Upper lobe of left lung (tissue), 6 donors: ENCODE data around the gene COPZ1. TPM values are rescaled to one million over a fixed set of nuclear protein-coding genes. Genes with fewer than 3 reads are reported as not detected.

Source experiments
- ATAC-seq, 2 donors: fragments of 200-7000 bp; cut with Tn5 transposase; one replicate each; pipeline ENCODE4 v1.9.1; 2022; ENCODE audit warnings: mild to moderate bottlenecking in 2 of 2, moderate library complexity in 2 of 2; ENCODE audit not compliant: low FRiP score in 2 of 2
- DNase-seq, 2 donors: peaks; one replicate each; pipeline ENCODE4 v3.0.0-alpha.2; 2019 to 2020
- H3K27ac ChIP-seq, 4 donors: fragments of 200-600 bp; sonication (generic); one replicate each; pipeline ENCODE4 v1.5.1; 2016 to 2019
- H3K27me3 ChIP-seq, 4 donors: fragments of 200-600 bp; sonication (generic); one replicate each; pipeline ENCODE4 v1.5.1; 2017 to 2019
- H3K36me3 ChIP-seq, 4 donors: fragments of 200-600 bp; sonication (generic); one replicate each; pipeline ENCODE4 v1.5.1; 2016 to 2019
- H3K4me1 ChIP-seq, 4 donors: fragments of 200-600 bp; sonication (generic); one replicate each; pipeline ENCODE4 v1.5.1; 2018 to 2019
- H3K4me3 ChIP-seq, 4 donors: fragments of 200-600 bp; sonication (generic); one replicate each; pipeline ENCODE4 v1.5.1; 2017 to 2019; ENCODE audit warnings: mild to moderate bottlenecking in 2 of 4, moderate library complexity in 1 of 4
- H3K9me3 ChIP-seq, 4 donors: fragments of 200-600 bp; sonication (generic); one replicate each; pipeline ENCODE4 v1.5.1; 2018 to 2019
- EP300 ChIP-seq, 4 donors: sonication (generic); formaldehyde crosslinking; IDR thresholded peaks; one replicate each; pipeline ENCODE4 v1.5.1; 2017; ENCODE audit warnings: antibody characterized with exemption in 4 of 4, control low read depth in 2 of 4
- POLR2A ChIP-seq, 4 donors: fragments of 450-650 bp; IDR thresholded peaks; one replicate each; pipeline ENCODE4 v1.5.1; 2016 to 2017; ENCODE audit warnings: antibody characterized with exemption in 4 of 4, mild to moderate bottlenecking in 2 of 4
- POLR2AphosphoS5 ChIP-seq, 2 donors: sonication (generic); formaldehyde crosslinking; IDR thresholded peaks; one replicate each; pipeline ENCODE4 v1.5.1; 2017; ENCODE audit warnings: antibody characterized with exemption in 2 of 2
- WGBS, 2 donors: methylation state at CpG; one replicate each; pipeline ENCODE4 v1.1.5; 2017 to 2018; 5-methylcytosine and 5-hydroxymethylcytosine counted together
- total RNA-seq, 6 donors: library from RNA; depleted of rRNA in 4 of 6; stranded (reverse); fragments of >200 nt in 4 of 6; gene quantifications; one replicate each; pipeline versions ENCODE4 v1.1.0 to v1.2.1, GENCODE V29; 2016 to 2021
- TF ChIP-seq, protein P1 (sequence below), 6 experiments: fragments of 450-650 bp in 4 of 6; fragments of 200-600 bp in 2 of 6; sonication (generic) in 2 of 6; IDR thresholded peaks; one replicate each; pipeline ENCODE4 v1.5.1; 2016 to 2019; ENCODE audit warnings: antibody characterized with exemption in 6 of 6
- donor health status: DM: no; HTN: no; CAD: no; lungs with moderate emphysema.
- donor health status: DM: no; HTN: yes; CAD: no; lungs with severe emphysema.

The COPZ1 gene
- total RNA-seq, 6 donors from 2014 or later, result 55.5 to 132 (median 96.7) TPM

DNA sequence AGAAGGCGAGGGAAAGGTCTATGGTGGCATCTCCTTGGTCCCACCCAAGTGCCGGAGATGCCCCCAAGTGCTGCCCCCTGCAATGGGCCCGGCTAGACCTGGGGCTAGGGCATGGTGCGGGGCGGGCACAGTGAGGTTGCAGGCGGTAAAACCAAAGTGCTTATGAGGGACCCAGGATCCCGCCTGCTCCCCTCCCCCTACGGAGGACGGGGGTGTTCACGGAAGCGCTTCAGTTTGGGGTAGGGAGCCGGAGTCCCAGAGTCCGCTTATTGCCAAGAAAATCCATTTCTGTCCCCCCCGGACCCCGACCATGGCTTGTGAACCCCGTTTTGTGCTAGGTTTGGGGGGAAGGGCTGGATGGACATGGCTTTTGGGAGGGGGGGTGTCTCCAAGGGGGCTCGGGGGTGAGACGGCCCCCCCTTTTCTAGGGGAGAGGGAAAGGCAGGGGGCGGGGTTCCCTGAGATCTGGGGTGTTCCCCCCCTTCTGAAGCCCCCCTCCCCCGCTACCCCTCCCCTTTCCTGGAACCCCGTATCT lies 44.7 kb downstream of the COPZ1 start:
- TF ChIP-seq POLR2AphosphoS5 (IDR thresholded peaks at IDR 0.05) (no peak), EP300 (IDR thresholded peaks at IDR 0.05) (no peak), POLR2A (IDR thresholded peaks at IDR 0.05) (no peak)
- TF ChIP-seq, protein P1, sequence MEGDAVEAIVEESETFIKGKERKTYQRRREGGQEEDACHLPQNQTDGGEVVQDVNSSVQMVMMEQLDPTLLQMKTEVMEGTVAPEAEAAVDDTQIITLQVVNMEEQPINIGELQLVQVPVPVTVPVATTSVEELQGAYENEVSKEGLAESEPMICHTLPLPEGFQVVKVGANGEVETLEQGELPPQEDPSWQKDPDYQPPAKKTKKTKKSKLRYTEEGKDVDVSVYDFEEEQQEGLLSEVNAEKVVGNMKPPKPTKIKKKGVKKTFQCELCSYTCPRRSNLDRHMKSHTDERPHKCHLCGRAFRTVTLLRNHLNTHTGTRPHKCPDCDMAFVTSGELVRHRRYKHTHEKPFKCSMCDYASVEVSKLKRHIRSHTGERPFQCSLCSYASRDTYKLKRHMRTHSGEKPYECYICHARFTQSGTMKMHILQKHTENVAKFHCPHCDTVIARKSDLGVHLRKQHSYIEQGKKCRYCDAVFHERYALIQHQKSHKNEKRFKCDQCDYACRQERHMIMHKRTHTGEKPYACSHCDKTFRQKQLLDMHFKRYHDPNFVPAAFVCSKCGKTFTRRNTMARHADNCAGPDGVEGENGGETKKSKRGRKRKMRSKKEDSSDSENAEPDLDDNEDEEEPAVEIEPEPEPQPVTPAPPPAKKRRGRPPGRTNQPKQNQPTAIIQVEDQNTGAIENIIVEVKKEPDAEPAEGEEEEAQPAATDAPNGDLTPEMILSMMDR (IDR thresholded peaks at IDR 0.05), result no peak
- no peaks in the 10 kb centered on the region for H3K27me3 ChIP-seq
- no peaks in the 10 kb centered on the region for H3K9me3 ChIP-seq
- H3K27ac ChIP-seq, result peak overlapping the region in 2 of 4 donors; percentile 65 to 70
- peak in 1 of 2 donors; percentile 46 for DNase-seq
- WGBS, 2 donors, result 63 to 83% methylated on average over 2 to 20 of the region's 21 CpGs
- peak overlapping the region in 3 of 4 donors; percentile 21 to 47 (median 41) for H3K4me3 ChIP-seq
- H3K4me1 ChIP-seq, result peaks cover 34 to 60% (median 48%) of the 10 kb centered on the region in 4 donors
- peaks cover 0 to 4% (median 0%) of the 10 kb centered on the region in 4 donors for H3K36me3 ChIP-seq
- ATAC-seq, result peak in 1 of 2 donors; percentile 9

DNA sequence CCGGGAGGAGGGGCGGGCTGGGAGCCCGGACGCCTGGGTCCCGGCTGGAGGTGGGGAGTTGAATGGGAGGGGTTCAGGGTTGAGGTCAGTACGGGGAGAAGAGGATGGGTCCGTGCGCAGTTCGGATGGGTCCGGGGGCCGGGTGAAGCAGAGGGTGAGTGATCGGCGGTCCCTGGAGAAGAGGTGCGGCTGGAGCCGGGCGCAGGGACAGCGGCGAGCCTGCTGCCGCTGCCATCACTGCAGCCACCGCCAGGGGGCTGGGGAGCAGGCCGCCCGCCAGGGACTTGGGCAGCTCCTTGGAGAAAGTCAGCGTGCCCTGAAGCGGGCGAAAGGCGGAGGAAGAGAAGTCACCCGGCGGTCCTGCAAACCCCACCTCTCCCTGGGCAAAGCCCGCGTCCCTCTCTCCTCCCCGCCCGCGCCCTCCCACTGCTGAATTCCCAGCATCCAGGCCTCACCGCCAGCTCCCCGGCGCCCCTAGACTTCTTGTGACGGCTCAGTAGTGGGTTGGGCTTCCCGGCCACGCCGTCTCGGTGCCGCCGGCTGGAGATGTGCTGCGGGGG lies 45.3 kb downstream of the COPZ1 start:
- peaks cover 34 to 60% (median 48%) of the 10 kb centered on the region in 4 donors for H3K4me1 ChIP-seq
- WGBS, 2 donors, result 17 to 21% methylated on average over 8 to 43 of the region's 44 CpGs
- peak overlapping the region in 3 of 4 donors; percentile 48 to 70 (median 65) for H3K27ac ChIP-seq

DNA sequence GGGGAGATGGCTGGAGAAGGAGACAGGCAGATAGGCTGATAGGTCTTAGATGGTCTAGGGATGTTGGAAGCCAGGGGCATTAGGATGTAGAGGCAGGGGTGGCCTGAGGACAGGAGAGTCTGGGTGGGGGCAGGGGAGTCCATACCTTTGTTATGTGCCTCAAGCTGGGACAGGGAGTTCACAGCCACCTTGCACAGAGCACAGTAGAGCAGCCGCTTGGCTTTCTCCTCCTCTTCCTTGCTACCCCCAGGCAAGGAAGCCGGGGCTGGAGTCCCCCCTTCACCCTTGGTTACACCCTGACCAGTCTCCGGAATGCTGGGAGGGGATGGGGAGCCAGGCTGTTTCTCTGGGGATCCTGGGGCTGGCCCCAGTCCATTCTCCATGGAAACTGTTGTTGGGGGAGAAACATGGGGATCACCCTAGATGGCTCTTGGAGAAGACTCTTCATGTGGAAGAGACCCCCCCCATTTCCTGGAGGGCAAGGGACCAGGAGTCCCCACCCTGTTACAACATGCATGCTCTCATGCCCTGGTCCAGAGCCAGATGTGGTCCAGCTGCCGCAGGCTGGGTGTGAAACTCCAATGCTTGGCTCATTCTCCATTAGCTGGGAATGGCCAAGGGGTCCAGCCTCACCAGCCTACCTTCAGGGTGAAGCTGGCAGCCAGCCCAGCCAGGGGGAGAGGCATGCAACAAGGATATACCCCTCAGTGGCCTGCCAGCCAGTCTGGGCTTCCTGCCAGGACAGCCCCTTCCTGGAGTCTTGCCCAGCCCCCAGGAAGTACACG lies 46.6 kb downstream of the COPZ1 start:
- Histone ChIP-seq H3K36me3 (peaks cover 0 to 4% (median 0%) of the 10 kb centered on the region in 4 donors), H3K27me3 (no peaks in the 10 kb centered on the region), H3K4me3 (no peak overlapping the region), H3K27ac (peak overlapping the region in 2 of 4 donors; percentile 48 to 59), H3K4me1 (peaks cover 34 to 60% (median 48%) of the 10 kb centered on the region in 4 donors), H3K9me3 (no peaks in the 10 kb centered on the region)
- TF ChIP-seq, protein P1 (IDR thresholded peaks at IDR 0.05), result no peak
- TF ChIP-seq POLR2A (IDR thresholded peaks at IDR 0.05) (no peak), POLR2AphosphoS5 (IDR thresholded peaks at IDR 0.05) (no peak), EP300 (IDR thresholded peaks at IDR 0.05) (no peak)
- peak in 1 of 2 donors; percentile 37 for ATAC-seq
- DNase-seq, result peak in 1 of 2 donors; percentile 38
- 51 to 56% methylated on average over 3 to 5 of the region's 5 CpGs for WGBS, 2 donors

More for the DNA sequence above, 45.3 kb downstream of the COPZ1 start:
- TF ChIP-seq POLR2AphosphoS5 (IDR thresholded peaks at IDR 0.05), result no peak
- TF ChIP-seq, protein P1 (IDR thresholded peaks at IDR 0.05), result peak; percentile 94 to 98 (median 96)
- no peak for TF ChIP-seq EP300 (IDR thresholded peaks at IDR 0.05)
- TF ChIP-seq POLR2A (IDR thresholded peaks at IDR 0.05), result no peak
- Histone ChIP-seq H3K27me3 (no peaks in the 10 kb centered on the region), H3K4me3 (peak overlapping the region in 3 of 4 donors; percentile 21 to 47 (median 41)), H3K36me3 (peaks cover 0 to 4% (median 0%) of the 10 kb centered on the region in 4 donors), H3K9me3 (no peaks in the 10 kb centered on the region)
- ATAC-seq (peak; percentile 82 to 87), DNase-seq (peak; percentile 76 to 95)

DNA sequence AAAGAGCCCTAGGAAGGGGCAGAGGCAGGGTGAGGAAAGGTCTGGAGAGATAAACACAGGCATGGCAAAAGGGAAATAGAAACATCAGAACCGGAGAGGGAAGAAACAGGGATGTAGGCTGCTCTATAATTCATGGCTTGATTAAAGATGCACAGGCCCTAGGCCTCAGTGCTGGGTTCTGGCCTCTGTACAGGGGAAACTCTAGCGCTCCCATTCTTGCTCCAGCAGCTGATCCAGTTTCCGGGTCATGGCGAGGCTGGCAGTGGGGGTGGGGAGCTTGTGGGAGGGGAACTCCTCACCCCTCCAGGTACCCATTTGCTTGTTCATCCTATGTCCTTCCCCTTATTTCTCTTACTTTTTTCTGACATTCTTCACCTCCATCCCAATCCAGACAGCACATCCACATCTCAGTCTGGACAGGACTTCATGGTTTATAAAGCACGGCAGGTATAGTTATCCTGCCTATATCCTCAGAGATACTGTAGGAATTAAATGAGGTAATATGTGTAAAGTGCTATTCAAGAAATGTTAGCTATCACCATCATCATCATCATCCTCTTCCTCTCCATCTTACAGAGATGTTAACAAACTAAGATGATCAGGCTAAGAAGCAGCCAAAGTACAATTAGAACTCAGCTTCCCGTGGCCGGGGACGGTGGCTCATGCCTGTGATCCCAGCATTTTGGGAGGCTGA lies 47.3 kb downstream of the COPZ1 start:
- no peaks in the 10 kb centered on the region for H3K27me3 ChIP-seq
- peak overlapping the region in 2 of 4 donors; percentile 48 to 59 for H3K27ac ChIP-seq
- H3K9me3 ChIP-seq, result no peaks in the 10 kb centered on the region
- H3K36me3 ChIP-seq, result peaks cover 0 to 6% (median 0%) of the 10 kb centered on the region in 4 donors
- DNase-seq, result no peak
- ATAC-seq, result no peak
- no peak for TF ChIP-seq POLR2AphosphoS5 (IDR thresholded peaks at IDR 0.05)
- no peak for TF ChIP-seq POLR2A (IDR thresholded peaks at IDR 0.05)
- TF ChIP-seq EP300 (IDR thresholded peaks at IDR 0.05), result no peak
- TF ChIP-seq, protein P1 (IDR thresholded peaks at IDR 0.05), result no peak
- 51 to 54% methylated on average over 8 of the region's 8 CpGs for WGBS, 2 donors
- no peak overlapping the region for H3K4me3 ChIP-seq
- peaks cover 34 to 60% (median 48%) of the 10 kb centered on the region in 4 donors for H3K4me1 ChIP-seq
